HCT116 (cell line): ENCODE data around the gene HYI. TPM values are rescaled to one million over a fixed set of nuclear protein-coding genes. Genes with fewer than 3 reads are reported as not detected.

Experiments
- ATAC-seq: fragments of 200-7000 bp; cut with Tn5 transposase; 2 replicates; pipeline ENCODE4 v1.9.1; 2020; ENCODE audit warnings: mild to moderate bottlenecking, moderate library complexity
- BruUV-seq: library from RNA; stranded (reverse); fragments of 400-500 nt; replicated peaks from 2 replicates; lab custom pipeline; 2021; lab: Mats Ljungman, UMichigan
- CTCF ChIA-PET: fragments of 300-600 bp; sonication (Branson Sonifier 250); formaldehyde crosslinking; loops from one replicate; lab custom pipeline; 2021; ENCODE audit warnings: antibody characterized with exemption; lab: Charles Lee
- POLR2A ChIA-PET: fragments of 300-600, 350-600 bp; sonication (Branson Sonifier 250); formaldehyde crosslinking; loops from one replicate; lab custom pipeline; 2021; ENCODE audit warnings: antibody characterized with exemption; lab: Charles Lee
- RAD21 ChIA-PET, 2 experiments: fragments of 300-600 bp; sonication (Branson Sonifier 250); formaldehyde crosslinking; loops; one replicate each; lab custom pipeline; 2023; ENCODE audit warnings: low total read pairs in 2 of 2; ENCODE audit not compliant: uncharacterized antibody in 2 of 2, unreplicated experiment in 2 of 2, low non-redundant PET in 1 of 2; lab: Charles Lee
- DNase-seq: peaks from one replicate; pipeline ENCODE4 v3.0.0-alpha.2; 2010; ENCODE audit warnings: low read depth, low spot score
- H2AFZ ChIP-seq: fragments of 200-600 bp; shearing (Covaris generic), sonication (generic); 2 replicates; pipeline ENCODE4 v1.6.1; 2017; ENCODE audit warnings: low read depth, mixed run types, mixed read lengths, antibody characterized with exemption, low read length; ENCODE audit not compliant: poor library complexity, severe bottlenecking
- H3K27ac ChIP-seq: 2 replicates; pipeline ENCODE4 v1.5.1; 2012; ENCODE audit warnings: low read depth, low read length
- H3K27me3 ChIP-seq: fragments of 200-600 bp; sonication (generic); 2 replicates; pipeline ENCODE4 v1.6.1; 2016; ENCODE audit warnings: mixed run types, low read length, mixed read lengths; ENCODE audit not compliant: insufficient read depth
- H3K36me3 ChIP-seq, 2 experiments: fragments of 200-500 bp in 1 of 2; fragments of 200-600 bp in 1 of 2; sonication (Bioruptor generic) in 1 of 2; sonication (generic) in 1 of 2; 2 replicates each; pipeline versions ENCODE4 v1.5.1 to v1.6.1; 2014 to 2016; ENCODE audit warnings: low read length in 2 of 2, inconsistent platforms in 1 of 2, mixed read lengths in 1 of 2, mixed run types in 1 of 2; ENCODE audit not compliant: insufficient read depth in 2 of 2, control insufficient read depth in 1 of 2
- H3K4me1 ChIP-seq, 2 experiments: fragments of 200-600 bp in 1 of 2; sonication (generic) in 1 of 2; 2 replicates each; pipeline versions ENCODE4 v1.5.1 to v1.6.1; 2012 to 2017; ENCODE audit warnings: low read length in 2 of 2, inconsistent platforms in 1 of 2, mild to moderate bottlenecking in 1 of 2, mixed read lengths in 1 of 2, mixed run types in 1 of 2, moderate library complexity in 1 of 2; ENCODE audit not compliant: insufficient read depth in 2 of 2, control insufficient read depth in 1 of 2
- H3K4me2 ChIP-seq: fragments of 200-600 bp; sonication (generic); 2 replicates; pipeline ENCODE4 v1.6.1; 2017; ENCODE audit warnings: mixed run types, low read length, mixed read lengths
- H3K4me3 ChIP-seq, 2 experiments: fragments of 200-600 bp in 1 of 2; sonication (generic) in 1 of 2; replicated peaks in 1 of 2; 2 replicates each; pipeline ENCODE4 v1.5.1; 2011 to 2016; ENCODE audit warnings: low read length in 2 of 2, control low read depth in 1 of 2, low read depth in 1 of 2, mild to moderate bottlenecking in 1 of 2, mixed read lengths in 1 of 2, mixed run types in 1 of 2
- H3K79me2 ChIP-seq: fragments of 200-600 bp; sonication (generic); 2 replicates; pipeline ENCODE4 v1.6.1; 2017; ENCODE audit warnings: mild to moderate bottlenecking, mixed run types, low read length, moderate library complexity, mixed read lengths; ENCODE audit not compliant: insufficient read depth
- H3K9ac ChIP-seq: fragments of 200-600 bp; sonication (generic); 2 replicates; pipeline ENCODE4 v1.6.1; 2016; ENCODE audit warnings: low read length, mixed read lengths
- H3K9me2 ChIP-seq: fragments of 200-600 bp; sonication (generic), shearing (Covaris generic); 2 replicates; pipeline ENCODE4 v1.6.1; 2017; ENCODE audit warnings: mixed run types, mild to moderate bottlenecking, moderate library complexity; ENCODE audit not compliant: insufficient read depth
- H3K9me3 ChIP-seq, 2 experiments: fragments of 200-500 bp in 1 of 2; fragments of 200-600 bp in 1 of 2; sonication (Bioruptor generic) in 1 of 2; sonication (generic) in 1 of 2; 2 replicates each; pipeline ENCODE4 v1.6.1; 2014 to 2017; ENCODE audit warnings: low read length in 2 of 2, mixed read lengths in 2 of 2, inconsistent platforms in 1 of 2, low read depth in 1 of 2, mild to moderate bottlenecking in 1 of 2, mixed run types in 1 of 2, moderate library complexity in 1 of 2; ENCODE audit not compliant: control insufficient read depth in 1 of 2, insufficient read depth in 1 of 2
- H4K20me1 ChIP-seq: fragments of 200-600 bp; sonication (generic), shearing (Covaris generic); 2 replicates; pipeline ENCODE4 v1.6.1; 2017; ENCODE audit warnings: mixed run types, mild to moderate bottlenecking, moderate library complexity; ENCODE audit not compliant: insufficient read depth
- CBX3 ChIP-seq: IDR thresholded peaks from 2 replicates; pipeline ENCODE4 v1.6.1; 2012; ENCODE audit warnings: low read depth
- CEBPB ChIP-seq: IDR thresholded peaks from 2 replicates; pipeline ENCODE4 v1.6.1; 2012; ENCODE audit warnings: low read depth
- EGR1 ChIP-seq: IDR thresholded peaks from 2 replicates; pipeline ENCODE4 v1.6.1; 2012; ENCODE audit warnings: low read depth
- ELF1 ChIP-seq: IDR thresholded peaks from 2 replicates; pipeline ENCODE4 v1.6.1; 2012; ENCODE audit warnings: low read depth, borderline replicate concordance
- EZH2 ChIP-seq: fragments of 200-600 bp; sonication (generic); IDR thresholded peaks from 2 replicates; pipeline ENCODE4 v1.6.1; 2017; ENCODE audit warnings: antibody characterized with exemption, mixed run types
- EZH2phosphoT487 ChIP-seq: fragments of 200-600 bp; IDR thresholded peaks from 2 replicates; pipeline ENCODE4 v1.6.1; 2018; ENCODE audit warnings: antibody characterized with exemption, borderline replicate concordance
- FOSL1 ChIP-seq: IDR thresholded peaks from 2 replicates; pipeline ENCODE4 v1.6.1; 2012; ENCODE audit warnings: low read depth
- JUND ChIP-seq: IDR thresholded peaks from 2 replicates; pipeline ENCODE4 v1.6.1; 2012
- POLR2AphosphoS5 ChIP-seq: IDR thresholded peaks from 2 replicates; pipeline ENCODE4 v1.6.1; 2011; ENCODE audit warnings: mild to moderate bottlenecking, low read depth, low read length, moderate library complexity
- SIN3A ChIP-seq: IDR thresholded peaks from 2 replicates; pipeline ENCODE4 v1.6.1; 2012; ENCODE audit warnings: low read depth
- SP1 ChIP-seq: IDR thresholded peaks from 2 replicates; pipeline ENCODE4 v1.6.1; 2012; ENCODE audit warnings: low read depth
- SRF ChIP-seq: IDR thresholded peaks from 2 replicates; pipeline ENCODE4 v1.6.1; 2012; ENCODE audit warnings: low read depth
- TCF7L2 ChIP-seq: IDR thresholded peaks from 2 replicates; pipeline ENCODE4 v1.7.0; 2011; ENCODE audit warnings: borderline replicate concordance, inconsistent platforms; ENCODE audit not compliant: insufficient read depth, insufficient read length; ENCODE audit errors: extremely low read depth
- YY1 ChIP-seq: IDR thresholded peaks from 2 replicates; pipeline ENCODE4 v1.6.1; 2011; ENCODE audit warnings: low read length, low read depth, moderate library complexity, mild to moderate bottlenecking; ENCODE audit not compliant: insufficient replicate concordance; ENCODE audit errors: extremely low read depth
- ZFX ChIP-seq: fragments of 450-650 bp; IDR thresholded peaks from 2 replicates; pipeline ENCODE4 v1.6.1; 2017
- ZNF274 ChIP-seq: fragments of 200-500 bp; sonication (Bioruptor generic); IDR thresholded peaks from 2 replicates; pipeline ENCODE4 v1.6.1; 2014; ENCODE audit warnings: mild to moderate bottlenecking, low read depth, low read length, inconsistent platforms
- intact Hi-C: fragments of 100-400 bp; cut with micrococcal nuclease; formaldehyde crosslinking; loops from 2 replicates; pipeline ENCODE4 v1.10.0; 2022
- total RNA-seq: library from RNA; stranded (reverse); gene quantifications from one replicate; pipeline ENCODE4 v1.2.1, GENCODE V29; 2021; ENCODE audit not compliant: unreplicated experiment
- TF ChIP-seq, protein P1 (sequence below): IDR thresholded peaks from 2 replicates; pipeline ENCODE4 v1.6.1; 2012
- TF ChIP-seq, protein P2 (sequence below), 3 experiments: fragments of 200-600 bp in 1 of 3; sonication (generic) in 1 of 3; IDR thresholded peaks in 2 of 3; conservative IDR thresholded peaks in 1 of 3; 2 replicates each; pipeline ENCODE4 v1.5.1; 2012 to 2017; ENCODE audit warnings: low read depth in 2 of 3, low read length in 2 of 3, antibody characterized with exemption in 1 of 3, borderline replicate concordance in 1 of 3, control low read depth in 1 of 3, mild to moderate bottlenecking in 1 of 3, mixed read lengths in 1 of 3, mixed run types in 1 of 3, moderate library complexity in 1 of 3; ENCODE audit not compliant: insufficient read depth in 1 of 3
- TF ChIP-seq, protein P3 (sequence below): IDR thresholded peaks from 2 replicates; pipeline ENCODE4 v1.6.1; 2011; ENCODE audit warnings: mild to moderate bottlenecking, low read length, moderate library complexity; ENCODE audit not compliant: insufficient replicate concordance; ENCODE audit errors: extremely low read depth
- TF ChIP-seq, protein P4 (sequence below): IDR thresholded peaks from 2 replicates; pipeline ENCODE4 v1.6.1; 2012

Gene HYI
- total RNA-seq, 1 experiment from 2014 or later, result 13.9 TPM

GRCh38 chr1:43432171-43432860 lies 21.4 kb downstream of the HYI start (continued):
- TF ChIP-seq CBX3 (no peak), ELF1 (no peak), EGR1 (no peak), SIN3A (no peak), ZFX (no peak), TCF7L2 (no peak)

DNA sequence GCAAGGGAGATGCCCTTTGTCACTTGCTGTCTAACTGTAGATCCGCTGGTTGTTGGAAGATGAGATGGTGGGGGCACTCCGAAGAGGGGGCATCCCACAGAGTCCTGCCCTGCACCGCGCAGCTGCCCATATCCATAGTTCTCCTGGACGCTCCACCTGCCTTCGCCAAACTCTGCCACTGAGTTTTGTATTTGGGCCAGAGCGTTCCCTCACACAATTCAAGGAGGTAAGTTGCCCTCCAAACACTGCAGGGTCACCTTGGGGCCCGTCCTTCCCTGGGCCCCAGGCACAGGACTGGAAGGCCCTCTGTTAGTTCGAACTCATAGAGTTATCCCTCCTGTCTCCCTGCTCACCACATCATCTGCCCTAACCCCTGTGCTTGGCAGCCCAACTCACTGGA lies 22.1 kb downstream of the HYI start:
- Histone ChIP-seq H3K27ac (no peak overlapping the region), H3K27me3 (no peaks in the 10 kb centered on the region), H4K20me1 (no peaks in the 10 kb centered on the region), H3K9me3 (no peaks in the 10 kb centered on the region), H2AFZ (no peak overlapping the region), H3K9ac (no peak overlapping the region), H3K9me2 (no peaks in the 10 kb centered on the region), H3K4me3 (no peak overlapping the region), H3K79me2 (no peaks in the 10 kb centered on the region), H3K36me3 (peaks cover 19 to 28% of the 10 kb centered on the region in 2 experiments; a peak in 3 of 4 replicates), H3K4me1 (peaks cover 0 to 4% of the 10 kb centered on the region in 2 experiments; a peak in 2 of 4 replicates), H3K4me2 (no peak overlapping the region)
- ChIA-PET RAD21 (no interaction called here), CTCF (no interaction called here), POLR2A (no interaction called here)
- intact Hi-C loops, result no loop called here
- no TSS peak for BruUV-seq
- no peak for TF ChIP-seq EZH2phosphoT487
- TF ChIP-seq ELF1, result no peak
- TF ChIP-seq, protein P1, sequence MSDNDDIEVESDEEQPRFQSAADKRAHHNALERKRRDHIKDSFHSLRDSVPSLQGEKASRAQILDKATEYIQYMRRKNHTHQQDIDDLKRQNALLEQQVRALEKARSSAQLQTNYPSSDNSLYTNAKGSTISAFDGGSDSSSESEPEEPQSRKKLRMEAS, result no peak
- TF ChIP-seq ZNF274, result no peak
- TF ChIP-seq, protein P2, sequence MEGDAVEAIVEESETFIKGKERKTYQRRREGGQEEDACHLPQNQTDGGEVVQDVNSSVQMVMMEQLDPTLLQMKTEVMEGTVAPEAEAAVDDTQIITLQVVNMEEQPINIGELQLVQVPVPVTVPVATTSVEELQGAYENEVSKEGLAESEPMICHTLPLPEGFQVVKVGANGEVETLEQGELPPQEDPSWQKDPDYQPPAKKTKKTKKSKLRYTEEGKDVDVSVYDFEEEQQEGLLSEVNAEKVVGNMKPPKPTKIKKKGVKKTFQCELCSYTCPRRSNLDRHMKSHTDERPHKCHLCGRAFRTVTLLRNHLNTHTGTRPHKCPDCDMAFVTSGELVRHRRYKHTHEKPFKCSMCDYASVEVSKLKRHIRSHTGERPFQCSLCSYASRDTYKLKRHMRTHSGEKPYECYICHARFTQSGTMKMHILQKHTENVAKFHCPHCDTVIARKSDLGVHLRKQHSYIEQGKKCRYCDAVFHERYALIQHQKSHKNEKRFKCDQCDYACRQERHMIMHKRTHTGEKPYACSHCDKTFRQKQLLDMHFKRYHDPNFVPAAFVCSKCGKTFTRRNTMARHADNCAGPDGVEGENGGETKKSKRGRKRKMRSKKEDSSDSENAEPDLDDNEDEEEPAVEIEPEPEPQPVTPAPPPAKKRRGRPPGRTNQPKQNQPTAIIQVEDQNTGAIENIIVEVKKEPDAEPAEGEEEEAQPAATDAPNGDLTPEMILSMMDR (IDR thresholded peaks at IDR 0.05 in 2 of 3, conservative IDR thresholded peaks at IDR 0.05 in 1 of 3; ENCODE audit: borderline replicate concordance in 1 of 3, insufficient read depth in 1 of 3, low read depth in 2 of 3, low read length in 2 of 3), result no peak
- no peak for TF ChIP-seq EGR1
- no peak for TF ChIP-seq CEBPB
- no peak for TF ChIP-seq YY1
- no peak for TF ChIP-seq SP1
- TF ChIP-seq JUND, result no peak
- TF ChIP-seq SRF, result no peak
- TF ChIP-seq POLR2AphosphoS5, result no peak
- no peak for TF ChIP-seq EZH2
- TF ChIP-seq FOSL1, result no peak
- TF ChIP-seq, protein P3, sequence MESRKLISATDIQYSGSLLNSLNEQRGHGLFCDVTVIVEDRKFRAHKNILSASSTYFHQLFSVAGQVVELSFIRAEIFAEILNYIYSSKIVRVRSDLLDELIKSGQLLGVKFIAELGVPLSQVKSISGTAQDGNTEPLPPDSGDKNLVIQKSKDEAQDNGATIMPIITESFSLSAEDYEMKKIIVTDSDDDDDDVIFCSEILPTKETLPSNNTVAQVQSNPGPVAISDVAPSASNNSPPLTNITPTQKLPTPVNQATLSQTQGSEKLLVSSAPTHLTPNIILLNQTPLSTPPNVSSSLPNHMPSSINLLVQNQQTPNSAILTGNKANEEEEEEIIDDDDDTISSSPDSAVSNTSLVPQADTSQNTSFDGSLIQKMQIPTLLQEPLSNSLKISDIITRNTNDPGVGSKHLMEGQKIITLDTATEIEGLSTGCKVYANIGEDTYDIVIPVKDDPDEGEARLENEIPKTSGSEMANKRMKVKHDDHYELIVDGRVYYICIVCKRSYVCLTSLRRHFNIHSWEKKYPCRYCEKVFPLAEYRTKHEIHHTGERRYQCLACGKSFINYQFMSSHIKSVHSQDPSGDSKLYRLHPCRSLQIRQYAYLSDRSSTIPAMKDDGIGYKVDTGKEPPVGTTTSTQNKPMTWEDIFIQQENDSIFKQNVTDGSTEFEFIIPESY, result no peak
- TF ChIP-seq SIN3A, result no peak
- TF ChIP-seq, protein P4, sequence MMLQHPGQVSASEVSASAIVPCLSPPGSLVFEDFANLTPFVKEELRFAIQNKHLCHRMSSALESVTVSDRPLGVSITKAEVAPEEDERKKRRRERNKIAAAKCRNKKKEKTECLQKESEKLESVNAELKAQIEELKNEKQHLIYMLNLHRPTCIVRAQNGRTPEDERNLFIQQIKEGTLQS, result no peak
- TF ChIP-seq TCF7L2, result no peak
- ATAC-seq, result no peak
- no peak for DNase-seq
